Endothelial cell of umbilical vein (primary cell): ENCODE data around the gene EEFSEC. TPM values are rescaled to one million over a fixed set of nuclear protein-coding genes. Genes with fewer than 3 reads are reported as not detected.

Experiments used
- BruUV-seq: library from RNA; stranded (reverse); fragments of 400-500 nt; replicated peaks from 2 replicates; lab custom pipeline; 2021; lab: Mats Ljungman, UMichigan
- CTCF ChIA-PET: fragments of 300-600, 350-600 bp; sonication (Branson Sonifier 250); formaldehyde crosslinking; loops from one replicate; lab custom pipeline; 2021; ENCODE audit warnings: antibody characterized with exemption, inconsistent platforms; lab: Charles Lee
- POLR2A ChIA-PET: fragments of 300-600, 350-600 bp; sonication (Branson Sonifier 250); formaldehyde crosslinking; loops from one replicate; lab custom pipeline; 2021; ENCODE audit warnings: antibody characterized with exemption, inconsistent platforms; lab: Charles Lee
- DNase-seq: peaks from one replicate; pipeline ENCODE4 v3.0.0-alpha.2; 2011; ENCODE audit warnings: low read depth, low spot score
- FAIRE-seq: peaks from 2 replicates; lab custom pipeline; 2011; peaks lifted over from hg19 to GRCh38; lab: Jason Lieb, UNC
- H2AFZ ChIP-seq: 2 replicates; pipeline ENCODE4 v1.6.0; 2012; ENCODE audit warnings: low read depth, low read length, control low read depth, inconsistent platforms
- H3K27ac ChIP-seq: 2 replicates; pipeline ENCODE4 v1.5.1; 2011; ENCODE audit warnings: low read depth, mild to moderate bottlenecking, control low read depth, low read length, moderate library complexity; ENCODE audit not compliant: insufficient read depth
- H3K27me3 ChIP-seq, 2 experiments: 2 replicates each; pipeline versions ENCODE4 v1.6.0 to v1.6.1; 2011; ENCODE audit warnings: low read length in 2 of 2, mixed read lengths in 1 of 2; ENCODE audit not compliant: control insufficient read depth in 2 of 2, insufficient read depth in 2 of 2
- H3K36me3 ChIP-seq, 2 experiments: 2 replicates in 1 of 2; 3 replicates in 1 of 2; pipeline ENCODE4 v1.5.1; 2011; ENCODE audit warnings: low read length in 2 of 2, mild to moderate bottlenecking in 1 of 2, moderate library complexity in 1 of 2; ENCODE audit not compliant: control insufficient read depth in 2 of 2, insufficient read depth in 2 of 2; ENCODE audit errors: extremely low read depth in 1 of 2
- H3K4me1 ChIP-seq: 3 replicates; pipeline ENCODE4 v1.5.1; 2011; ENCODE audit warnings: mild to moderate bottlenecking, low read length; ENCODE audit not compliant: control insufficient read depth, insufficient read depth; ENCODE audit errors: extremely low read depth
- H3K4me2 ChIP-seq: 2 replicates; pipeline ENCODE4 v1.6.1; 2011; ENCODE audit warnings: low read length, control low read depth, mixed read lengths; ENCODE audit not compliant: insufficient read depth
- H3K4me3 ChIP-seq, 3 experiments: fragments of 200-600 bp in 1 of 3; sonication (generic), shearing (Covaris generic) in 1 of 3; replicated peaks in 1 of 3; 2 replicates each; pipeline ENCODE4 v1.5.1; 2011 to 2016; ENCODE audit warnings: control low read depth in 3 of 3, low read length in 3 of 3, mild to moderate bottlenecking in 2 of 3, inconsistent platforms in 1 of 3, low read depth in 1 of 3, moderate library complexity in 1 of 3; ENCODE audit not compliant: insufficient read depth in 1 of 3
- H3K79me2 ChIP-seq: 2 replicates; pipeline ENCODE4 v1.6.0; 2012; ENCODE audit warnings: low read length, inconsistent platforms; ENCODE audit not compliant: control insufficient read depth, insufficient read depth
- H3K9ac ChIP-seq: replicated peaks from 2 replicates; pipeline ENCODE3; 2011; ENCODE audit warnings: low read length, control low read depth; ENCODE audit not compliant: insufficient read depth; ENCODE audit errors: extremely low read depth
- H3K9me1 ChIP-seq: replicated peaks from 3 replicates; pipeline ENCODE4 v1.6.0; 2011; ENCODE audit warnings: mild to moderate bottlenecking, low read length; ENCODE audit not compliant: control insufficient read depth, insufficient read depth; ENCODE audit errors: extremely low read depth
- H3K9me3 ChIP-seq: replicated peaks from 2 replicates; pipeline ENCODE4 v1.5.1; 2012; ENCODE audit warnings: low read length, inconsistent platforms; ENCODE audit not compliant: control insufficient read depth, insufficient read depth
- H4K20me1 ChIP-seq: replicated peaks from 2 replicates; pipeline ENCODE3; 2011; ENCODE audit warnings: mild to moderate bottlenecking, low read length; ENCODE audit not compliant: control insufficient read depth, insufficient read depth; ENCODE audit errors: extremely low read depth
- CTCF ChIP-seq, 2 donors: IDR thresholded peaks; 1 replicate in 1 of 2; 2 replicates in 1 of 2; pipeline ENCODE4 v1.5.1; 2011; ENCODE audit warnings: low read length in 2 of 2, mild to moderate bottlenecking in 2 of 2, moderate library complexity in 2 of 2, control low read depth in 1 of 2, inconsistent platforms in 1 of 2, low read depth in 1 of 2; ENCODE audit not compliant: insufficient read depth in 1 of 2; ENCODE audit errors: extremely low read depth in 1 of 2
- EZH2 ChIP-seq: IDR thresholded peaks from 2 replicates; pipeline ENCODE4 v1.6.1; 2012; ENCODE audit warnings: borderline replicate concordance, low read depth, mild to moderate bottlenecking, moderate library complexity, low read length, inconsistent platforms; ENCODE audit not compliant: severe bottlenecking
- FOS ChIP-seq: IDR thresholded peaks from 2 replicates; pipeline ENCODE4 v1.6.1; 2011; ENCODE audit warnings: mild to moderate bottlenecking, low read length, moderate library complexity, borderline replicate concordance; ENCODE audit not compliant: insufficient read depth
- GATA2 ChIP-seq: IDR thresholded peaks from 2 replicates; pipeline ENCODE4 v1.7.0; 2011; ENCODE audit warnings: low read depth, mild to moderate bottlenecking, moderate library complexity, mixed read lengths, low read length; ENCODE audit not compliant: insufficient read length, insufficient read depth
- JUN ChIP-seq: IDR thresholded peaks from 2 replicates; pipeline ENCODE4 v1.6.1; 2011; ENCODE audit warnings: borderline replicate concordance, low read depth; ENCODE audit not compliant: insufficient read length, insufficient read depth
- MYC ChIP-seq: IDR thresholded peaks from one replicate; pipeline ENCODE4 v1.6.1; 2011; ENCODE audit warnings: mild to moderate bottlenecking, low read depth, low read length
- POLR2A ChIP-seq: IDR thresholded peaks from 2 replicates; pipeline ENCODE4 v1.6.1; 2012; ENCODE audit warnings: low read depth, mild to moderate bottlenecking, control low read depth, low read length
- POLR2AphosphoS5 ChIP-seq: IDR thresholded peaks from 2 replicates; pipeline ENCODE4 v1.6.1; 2012; ENCODE audit warnings: low read depth, mild to moderate bottlenecking, control low read depth, low read length, moderate library complexity; ENCODE audit not compliant: insufficient read depth
- dilution Hi-C: fragments of 300-500 bp; cut with MboI; formaldehyde crosslinking; loops from one replicate; pipeline ENCODE4 v1.15.0; 2019; ENCODE audit warnings: low sequenced_read_pairs; ENCODE audit not compliant: extremely low pct_ligation_motif_present
- intact Hi-C: fragments of 100-400 bp; cut with micrococcal nuclease; formaldehyde crosslinking; loops from one replicate; pipeline ENCODE4 v1.10.0; 2022
- polyA plus RNA-seq, 4 experiments: library from polyadenylated mRNA; depleted of rRNA in 3 of 4; stranded (reverse) in 3 of 4; unstranded in 1 of 4; fragments of >200 nt; gene quantifications; 2 replicates each; pipeline versions ENCODE4 v1.2.1 to v1.2.3, GENCODE V29; 2011 to 2012; ENCODE audit warnings: missing spikeins in 1 of 4
- total RNA-seq: library from RNA; stranded (reverse); gene quantifications from 2 replicates; pipeline ENCODE4 v1.2.3, GENCODE V29; 2021
- TF ChIP-seq, protein P1 (sequence below): IDR thresholded peaks from 2 replicates; pipeline ENCODE4 v1.6.1; 2011; ENCODE audit not compliant: insufficient read depth, insufficient read length

The EEFSEC gene
- total and polyA plus RNA-seq, 2 donors (not counting 3 experiments of a cell fraction or from before 2014, with no cell fraction given) = 13.1 to 14.5 TPM

DNA sequence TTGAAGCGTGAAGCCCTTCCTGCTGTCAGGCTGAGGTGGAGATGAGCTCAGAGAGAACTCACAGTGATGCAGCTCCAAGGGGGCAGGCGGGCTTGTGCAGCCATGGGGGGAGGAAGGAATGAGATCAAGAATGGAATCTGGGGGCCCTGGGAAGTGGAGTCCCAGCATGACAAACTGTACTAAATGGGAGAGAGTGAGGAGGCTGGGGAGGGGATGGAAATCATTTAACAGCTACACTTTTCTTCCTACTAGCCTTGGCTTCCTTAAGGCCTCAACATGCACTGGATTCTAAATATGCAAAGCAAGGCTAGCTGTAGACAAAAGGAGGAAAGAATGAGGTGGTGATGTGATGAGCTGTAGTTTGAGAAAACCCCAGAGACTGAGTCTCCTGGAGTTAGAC, 133.9 kb downstream of the EEFSEC start:
- Histone ChIP-seq H2AFZ (no peak overlapping the region), H3K27me3 (no peaks in the 10 kb centered on the region), H3K9me3 (no peaks in the 10 kb centered on the region), H3K9ac (no peak overlapping the region), H3K9me1 (no peaks in the 10 kb centered on the region), H4K20me1 (no peaks in the 10 kb centered on the region), H3K27ac (no peak overlapping the region), H3K36me3 (no peaks in the 10 kb centered on the region), H3K4me3 (no peak overlapping the region), H3K4me2 (no peak overlapping the region), H3K4me1 (no peaks in the 10 kb centered on the region), H3K79me2 (no peaks in the 10 kb centered on the region)
- FAIRE-seq (no peak), DNase-seq (no peak)
- dilution Hi-C loops (no loop called here), intact Hi-C loops (no loop called here)
- ChIA-PET POLR2A (no interaction called here), CTCF (interaction anchor here (1.9 kb wide), 1 partner anchor 10 kb away, joined by 7 read pairs; no protein-coding TSS in a partner anchor)
- no peak for TF ChIP-seq GATA2
- no peak for TF ChIP-seq JUN
- no peak for TF ChIP-seq POLR2A
- no peak for TF ChIP-seq FOS
- no peak for TF ChIP-seq MYC
- TF ChIP-seq, protein P1, sequence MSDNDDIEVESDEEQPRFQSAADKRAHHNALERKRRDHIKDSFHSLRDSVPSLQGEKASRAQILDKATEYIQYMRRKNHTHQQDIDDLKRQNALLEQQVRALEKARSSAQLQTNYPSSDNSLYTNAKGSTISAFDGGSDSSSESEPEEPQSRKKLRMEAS = no peak
- no peak for TF ChIP-seq CTCF (IDR thresholded peaks at IDR 0.05; ENCODE audit: extremely low read depth in 1 of 2, insufficient read depth in 1 of 2, low read depth in 1 of 2, low read length in 2 of 2)
- TF ChIP-seq POLR2AphosphoS5 = no peak
- no peak for TF ChIP-seq EZH2
- no TSS peak for BruUV-seq
